HK-2 (cell line): ENCODE measurements around the gene KMT2D.

Experiments
- DNase-seq: peaks from one replicate; pipeline ENCODE4 v3.0.0-alpha.2; 2018; ENCODE audit not compliant: unreplicated experiment

Gene KMT2D

GRCh38 chr12:49060237-49061156 is at the start of gene KMT2D:
TSS of gene KMT2D (minus strand) at chr12:49060794. CDS start at chr12:49055324, 5,470 bp downstream.
- DNase-seq = peak; percentile 90

GRCh38 chr12:49109641-49110463 is 49.3 kb upstream of the KMT2D start:
- DNase-seq = no peak

GRCh38 chr12:49108958-49109404 is 48.4 kb upstream of the KMT2D start:
- DNase-seq = no peak

GRCh38 chr12:49105504-49106084 is 45.0 kb upstream of the KMT2D start:
- DNase-seq = no peak

GRCh38 chr12:49104822-49105221 is 44.2 kb upstream of the KMT2D start:
- no peak for DNase-seq

- no peak for DNase-seq
These were observed 39.8 kb upstream of the KMT2D start for GRCh38 chr12:49100380-49100779.

- DNase-seq = no peak
These were observed 38.1 kb upstream of the KMT2D start for GRCh38 chr12:49098703-49099102.

- peak; percentile 45 for DNase-seq
These were observed 37.4 kb upstream of the KMT2D start for GRCh38 chr12:49098035-49098451.

GRCh38 chr12:49097381-49097780 is 36.8 kb upstream of the KMT2D start:
- no peak for DNase-seq

- DNase-seq = no peak
These were observed 34.4 kb upstream of the KMT2D start for GRCh38 chr12:49094975-49095365.

GRCh38 chr12:49094160-49094974 is 33.8 kb upstream of the KMT2D start, which contains the start of gene DHH:
TSS of gene DHH (minus strand) at chr12:49094801. CDS start at chr12:49094512, 289 bp downstream.
- DNase-seq = no peak

GRCh38 chr12:49093792-49094159 is 33.2 kb upstream of the KMT2D start:
- DNase-seq = no peak

- DNase-seq = no peak
These were observed 32.3 kb upstream of the KMT2D start for GRCh38 chr12:49092816-49093406.

GRCh38 chr12:49092086-49092815 is 31.7 kb upstream of the KMT2D start:
- peak; percentile 56 for DNase-seq

- no peak for DNase-seq
These were observed 31.2 kb upstream of the KMT2D start for GRCh38 chr12:49091836-49092085.

- no peak for DNase-seq
These were observed 30.7 kb upstream of the KMT2D start for GRCh38 chr12:49091056-49091835.

GRCh38 chr12:49089821-49090773 is 29.5 kb upstream of the KMT2D start:
- DNase-seq = peak; percentile 30

GRCh38 chr12:49088932-49089330 is 28.3 kb upstream of the KMT2D start:
- no peak for DNase-seq
